NCI-H146 treated with DMSO at 0.1 percent for 48 hours (cell line): ENCODE results near the gene INO80D.
"Not testable (repeated sequence)": the region's sequence is repeated elsewhere in the genome, so short reads cannot be mapped to it uniquely, and the experiment has no call there.

Source experiments
- DNase-seq: peaks from one replicate; lab custom pipeline; 2025; ENCODE audit not compliant: unreplicated experiment; lab: John Stamatoyannopoulos, UW

The INO80D gene

GRCh38 chr2:206083602-206084438 is 2.2 kb downstream of the INO80D start:
- peak; percentile 1 for DNase-seq

DNA sequence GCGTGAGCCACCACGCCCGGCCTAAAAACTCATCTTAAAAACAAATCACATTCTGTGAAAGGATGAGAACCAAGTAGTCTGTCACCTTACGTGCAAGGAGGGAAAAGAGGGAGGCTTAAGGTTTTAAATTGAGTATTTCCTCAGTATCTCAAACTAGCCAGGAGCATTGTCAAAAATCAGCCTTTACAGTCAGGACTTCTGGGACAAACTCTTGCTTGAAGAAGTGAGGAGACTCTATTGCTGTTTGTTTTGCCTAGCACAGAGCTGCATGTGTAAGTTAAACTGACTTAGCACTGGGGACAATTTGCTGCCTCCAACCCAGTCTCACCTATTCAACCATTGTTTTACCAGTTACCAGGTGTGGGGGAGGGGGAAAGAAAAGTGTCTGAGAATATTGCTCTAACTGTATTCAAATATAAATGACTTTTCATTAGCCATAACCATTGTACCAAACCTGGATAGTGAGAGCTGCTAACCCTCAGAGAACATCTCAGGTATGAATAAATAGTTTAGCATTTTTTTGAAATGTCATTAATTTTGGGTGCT is 3.6 kb downstream of the INO80D start:
- no peak for DNase-seq

- no peak for DNase-seq
Observed at GRCh38 chr2:206080927-206081326, 5.0 kb downstream of the INO80D start.

DNA sequence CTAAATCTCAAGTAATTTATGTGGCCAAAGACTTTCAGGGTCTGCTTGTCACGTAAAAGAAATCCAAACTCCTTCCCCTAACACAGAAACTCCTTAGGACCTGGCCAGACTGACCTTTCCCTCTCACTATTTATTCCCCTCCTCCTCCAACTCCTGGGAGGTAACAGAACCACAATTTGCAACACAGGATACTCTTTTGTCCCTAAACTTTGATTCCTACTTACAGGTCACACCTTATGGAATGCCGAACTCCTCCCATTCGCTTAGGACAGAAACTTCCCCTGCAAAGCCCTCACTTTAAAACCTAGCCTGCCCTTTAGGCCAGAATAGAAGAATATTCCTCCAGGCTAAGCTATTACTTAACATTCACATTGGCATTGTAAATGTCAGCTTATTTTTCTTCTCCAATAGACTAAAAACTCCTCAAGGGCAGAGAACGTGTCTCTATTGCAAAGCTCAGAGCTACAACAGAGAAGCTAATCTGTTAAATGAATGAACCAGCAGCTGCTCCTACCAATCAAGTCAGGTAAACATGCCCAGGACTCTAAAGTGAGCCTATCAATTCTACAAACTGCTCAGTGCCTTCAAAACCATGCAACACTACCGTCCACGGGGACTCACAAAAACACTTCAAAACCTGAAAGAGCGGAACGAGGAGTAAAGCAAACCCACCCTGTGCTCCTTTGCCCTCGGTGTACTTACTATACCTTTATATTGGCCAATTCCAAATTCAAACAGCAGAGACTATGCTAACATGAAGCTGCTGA is 6.1 kb downstream of the INO80D start:
- no peak for DNase-seq

DNA sequence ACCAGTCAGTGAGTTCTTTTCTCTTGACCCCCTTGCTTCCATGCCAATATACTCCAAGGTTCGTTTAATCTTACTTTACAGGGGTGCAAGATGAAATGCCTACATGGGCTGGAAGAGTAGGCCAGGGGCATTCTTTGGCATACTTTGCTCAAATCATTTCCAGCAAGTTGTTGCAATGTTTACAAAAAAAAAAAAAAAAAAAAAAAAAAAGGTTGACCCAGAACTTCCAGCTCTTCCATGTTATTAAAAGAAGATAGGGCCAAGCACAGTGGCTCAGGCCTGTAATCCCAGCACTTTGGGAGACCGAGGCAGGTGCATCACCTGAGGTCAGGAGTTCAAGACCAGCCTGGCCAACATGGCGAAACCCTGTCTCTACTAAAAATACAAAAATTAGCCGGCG is 8.1 kb downstream of the INO80D start:
- not testable (repeated sequence) for DNase-seq

- DNase-seq: no peak
Observed at GRCh38 chr2:206075113-206075512, 10.9 kb downstream of the INO80D start.

DNA sequence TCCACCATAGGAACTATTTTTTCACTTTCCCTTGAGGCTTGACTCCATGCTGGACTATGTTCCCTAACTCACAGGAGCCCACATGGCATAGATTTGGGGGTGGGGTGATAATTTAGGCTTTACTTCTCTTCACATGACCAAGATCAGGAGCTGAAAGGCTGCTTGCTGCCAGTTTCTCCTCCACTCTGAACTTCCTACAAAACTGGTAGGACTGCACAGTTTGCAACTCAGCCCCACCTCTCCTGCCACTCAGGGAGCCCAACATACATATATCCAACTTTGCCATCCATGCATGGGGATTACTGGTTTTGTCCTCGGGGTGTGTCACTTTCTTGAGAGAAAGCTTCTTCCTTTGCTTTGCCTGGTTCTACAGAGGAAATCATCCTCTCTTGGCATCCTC is 14.2 kb downstream of the INO80D start:
- no peak for DNase-seq

DNA sequence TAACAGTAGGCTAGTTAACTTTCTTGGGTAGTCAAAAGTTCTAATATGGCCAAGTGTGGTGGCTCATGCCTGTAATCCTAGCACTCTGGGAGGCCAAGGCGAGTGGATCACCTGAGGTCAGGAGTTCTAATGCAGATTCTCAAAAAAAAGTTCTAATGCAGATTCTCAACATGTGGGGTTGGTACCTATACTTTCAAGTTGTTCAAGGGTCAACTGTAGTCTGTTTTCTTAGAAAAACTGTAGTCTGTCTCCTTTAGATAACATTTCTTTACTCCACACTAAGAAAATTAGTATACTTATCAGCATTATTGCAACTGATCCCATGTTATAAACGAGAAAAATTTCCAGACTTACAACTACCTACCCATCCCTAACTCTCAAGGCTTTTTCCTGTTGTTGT is 16.6 kb downstream of the INO80D start:
- no peak for DNase-seq

DNA sequence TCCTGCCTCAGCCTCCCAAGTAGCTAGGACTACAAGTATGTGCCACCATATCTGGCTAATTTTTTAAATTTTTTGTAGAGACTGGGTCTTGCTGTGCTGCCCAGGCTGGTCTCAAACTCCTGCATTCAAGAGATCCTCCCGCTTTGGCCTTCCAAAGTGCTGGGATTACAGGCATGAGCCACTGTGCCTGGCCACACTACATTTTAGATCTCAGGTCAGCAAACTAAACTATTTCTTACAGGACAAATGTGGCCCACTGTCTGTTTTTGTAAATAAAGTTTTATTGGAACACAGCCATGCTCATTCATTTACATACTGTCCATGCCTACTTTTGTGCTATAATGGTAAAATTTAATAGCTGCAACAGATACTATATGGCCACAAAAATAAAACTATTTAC is 17.8 kb downstream of the INO80D start:
- DNase-seq: no peak

GRCh38 chr2:206064077-206064476 is 21.9 kb downstream of the INO80D start:
- DNase-seq: no peak

- no peak for DNase-seq
Observed at GRCh38 chr2:206063635-206064034, 22.3 kb downstream of the INO80D start.

DNA sequence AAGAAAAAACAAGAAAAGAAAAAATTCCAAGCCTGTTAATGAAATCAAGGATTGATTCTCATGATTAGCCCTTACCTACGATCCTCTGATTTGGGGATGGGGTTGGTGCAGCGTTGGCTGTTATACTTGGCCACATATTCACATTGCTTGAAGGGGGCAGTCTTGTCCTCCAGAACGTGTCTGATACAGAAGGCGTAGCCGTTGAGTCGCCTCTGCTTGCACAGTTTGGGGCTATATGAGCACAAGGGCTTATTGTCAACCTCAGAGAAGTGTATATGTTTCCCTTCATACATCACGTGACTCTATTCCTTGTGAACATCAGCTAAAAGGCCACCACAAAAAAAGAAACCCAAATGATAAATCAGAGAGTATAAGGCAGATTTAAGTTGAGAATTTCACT is 23.2 kb downstream of the INO80D start:
- no peak for DNase-seq

DNA sequence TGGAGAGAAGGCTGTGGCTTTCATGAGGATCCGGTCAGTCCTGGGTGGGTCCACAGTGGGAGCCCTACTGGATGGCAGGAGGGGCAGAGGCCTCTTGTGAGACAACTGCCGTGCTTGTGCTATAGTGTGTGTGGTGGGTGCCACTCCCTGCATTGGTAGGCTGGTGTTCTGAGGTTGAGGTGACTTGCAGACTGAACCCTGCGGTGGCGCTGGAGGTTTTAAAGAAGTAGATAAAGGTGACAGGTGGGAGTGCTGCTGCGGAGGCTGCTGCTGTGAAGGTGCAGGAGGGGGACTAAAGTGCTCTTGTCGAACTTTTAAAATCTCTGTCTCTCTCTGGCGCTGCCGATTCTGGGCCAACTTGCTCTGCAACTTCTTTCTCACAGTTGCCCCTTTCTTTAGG is 29.7 kb downstream of the INO80D start:
- no peak for DNase-seq

- no peak for DNase-seq
Observed at GRCh38 chr2:206054952-206055351, 31.0 kb downstream of the INO80D start.

DNA sequence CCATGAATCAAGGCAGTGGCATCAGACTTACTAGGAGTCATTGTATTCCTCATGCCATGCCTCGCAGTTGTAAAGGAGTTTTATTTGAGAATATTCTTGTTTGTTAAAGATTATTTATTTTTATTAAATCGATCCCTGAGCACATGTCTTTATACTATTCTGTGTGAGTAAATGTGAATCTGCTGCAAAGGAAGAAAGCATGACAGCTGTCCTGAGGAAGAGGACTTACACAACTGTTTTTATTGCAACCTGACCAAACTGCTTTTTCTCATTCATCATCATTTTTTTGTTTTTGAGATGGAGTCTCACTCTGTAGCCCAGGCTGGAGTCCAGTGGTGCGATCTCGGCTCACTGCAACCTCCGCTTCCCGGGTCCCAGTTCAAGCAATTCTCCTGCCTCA is 34.1 kb downstream of the INO80D start:
- no peak for DNase-seq

DNA sequence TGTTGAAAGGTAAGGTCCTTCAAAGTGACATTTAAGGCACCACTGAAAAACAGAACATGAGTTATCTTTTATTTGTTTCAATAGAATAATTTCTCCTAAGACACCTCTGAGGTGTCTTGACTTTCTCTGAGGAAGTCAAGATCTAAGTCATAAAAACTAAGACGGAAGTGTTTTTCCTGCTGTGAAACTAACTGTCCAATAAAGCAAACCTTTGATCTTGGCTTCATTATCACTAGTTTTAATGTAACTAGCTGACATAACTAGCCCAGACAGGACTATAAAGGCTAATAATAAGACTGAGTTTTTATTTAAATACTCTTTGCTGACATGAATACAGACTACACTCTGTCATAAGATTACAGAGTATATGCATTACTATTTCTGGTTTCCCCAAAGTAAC is 36.6 kb downstream of the INO80D start:
- DNase-seq: no peak

DNA sequence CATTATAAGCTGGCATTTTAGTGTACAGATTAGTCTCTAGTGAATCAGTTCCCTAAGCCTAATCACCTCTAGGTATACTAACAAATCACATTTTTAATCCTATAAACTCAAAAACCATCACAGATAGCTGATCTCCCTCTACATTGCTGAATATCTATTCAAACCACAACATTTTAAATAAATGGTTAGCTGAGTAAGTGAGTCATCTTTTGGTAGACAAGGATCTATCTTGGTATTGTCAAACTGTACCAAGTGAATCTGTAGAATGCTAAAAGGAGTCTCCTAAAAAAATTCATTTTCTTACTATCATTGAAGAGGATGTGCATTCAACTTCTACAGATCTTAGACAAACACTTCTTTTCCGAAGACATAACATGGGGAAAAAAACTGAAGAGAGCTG is 40.7 kb downstream of the INO80D start:
- DNase-seq: no peak

DNA sequence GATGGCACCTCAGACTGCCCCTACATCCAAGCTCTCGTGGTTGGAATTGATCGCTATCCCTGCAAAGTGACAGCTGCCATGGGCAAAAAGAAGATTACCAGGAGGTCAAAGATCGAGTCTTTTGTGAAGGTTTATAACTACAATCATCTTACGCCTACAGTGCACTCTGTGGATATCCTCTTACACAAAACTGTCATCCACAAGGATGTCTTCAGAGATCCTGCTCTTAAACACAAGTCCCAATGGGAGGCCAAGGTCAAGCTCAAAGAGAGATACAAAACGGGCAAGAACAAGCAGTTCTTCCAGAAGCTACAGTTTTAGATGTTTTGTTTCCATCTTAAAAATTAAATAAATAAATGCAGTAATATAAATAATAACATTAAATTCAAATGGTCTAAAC is 45.4 kb downstream of the INO80D start:
- DNase-seq: no peak

GRCh38 chr2:206035393-206035792 is 50.6 kb downstream of the INO80D start:
- DNase-seq: peak; percentile 54

DNA sequence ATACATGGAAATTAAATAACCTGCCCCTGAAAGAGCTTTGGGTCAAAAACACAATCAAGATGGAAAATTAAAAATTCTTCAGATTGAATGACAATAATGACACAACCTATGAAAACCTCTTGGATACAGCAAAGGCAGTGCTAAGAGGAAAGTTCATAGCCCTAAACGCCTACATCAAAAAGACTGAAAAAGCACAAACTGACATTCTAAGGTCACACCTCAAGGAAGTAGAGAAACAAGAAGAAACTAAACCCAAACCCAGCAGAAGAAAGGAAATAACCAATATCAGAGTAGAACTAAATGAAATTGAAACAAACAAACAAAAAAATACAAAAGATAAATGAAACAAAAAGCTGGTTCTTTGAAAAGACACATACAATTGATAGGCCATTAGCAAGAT is 52.5 kb downstream of the INO80D start:
- DNase-seq: not testable (repeated sequence)

DNA sequence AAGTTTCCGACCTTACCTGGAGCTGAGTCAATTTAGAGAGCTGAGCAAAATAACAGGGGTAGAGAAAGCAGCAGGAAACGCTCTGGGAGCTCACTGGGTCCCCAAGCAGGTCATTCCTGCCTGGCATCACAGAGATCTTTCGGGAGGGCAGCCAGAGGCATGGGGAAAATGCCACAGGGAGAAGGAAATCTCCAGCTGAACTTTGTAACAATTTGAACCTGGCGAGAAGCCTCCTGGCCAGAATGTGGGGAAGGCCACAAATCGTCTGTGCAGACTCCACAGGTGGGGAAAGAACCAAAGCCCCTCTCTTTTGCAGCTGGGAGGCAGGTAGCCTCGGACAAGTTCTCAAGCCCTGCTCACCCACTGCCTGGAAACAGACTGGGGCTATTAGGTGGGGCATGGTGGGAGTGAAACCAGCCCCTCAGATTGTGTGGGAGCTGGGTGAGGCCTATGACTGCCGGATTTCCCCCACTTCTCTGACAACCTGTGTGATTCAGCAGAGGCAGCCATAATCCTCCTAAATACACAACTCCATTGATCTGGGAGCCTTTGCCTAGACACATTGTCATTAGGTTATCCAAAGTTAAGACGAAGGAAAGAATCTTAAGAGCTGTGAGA is 53.9 kb downstream of the INO80D start:
- no peak for DNase-seq
